SU-DHL-6 (cell line): ENCODE data around the gene NFYC.

Experiments
- H2AFZ ChIP-seq: fragments of 200-600 bp; sonication (generic); 2 replicates; pipeline ENCODE4 v1.6.1; 2014; ENCODE audit warnings: low read depth, mild to moderate bottlenecking, moderate library complexity, mixed read lengths, antibody characterized with exemption, low read length; ENCODE audit not compliant: severe bottlenecking
- H3F3A ChIP-seq: fragments of 200-600 bp; shearing (Covaris generic); 2 replicates; pipeline ENCODE4 v1.6.0; 2016; ENCODE audit warnings: antibody characterized with exemption, mild to moderate bottlenecking; ENCODE audit not compliant: insufficient read depth
- H3K27ac ChIP-seq: fragments of 200-600 bp; sonication (generic); 2 replicates; pipeline ENCODE4 v1.5.1; 2016; ENCODE audit warnings: low read depth, mild to moderate bottlenecking, low read length, moderate library complexity, mixed read lengths
- H3K27me3 ChIP-seq: fragments of 200-600 bp; sonication (generic), shearing (Covaris generic); 2 replicates; pipeline ENCODE4 v1.6.0; 2014; ENCODE audit warnings: mild to moderate bottlenecking, low read length
- H3K36me3 ChIP-seq: fragments of 200-600 bp; sonication (generic); 2 replicates; pipeline ENCODE4 v1.6.1; 2014; ENCODE audit warnings: mild to moderate bottlenecking, low read length, mixed read lengths
- H3K4me2 ChIP-seq: fragments of 300-600, 200-600 bp; shearing (Covaris generic), sonication (generic); 2 replicates; pipeline ENCODE4 v1.6.0; 2014; ENCODE audit warnings: low read length, low read depth, mild to moderate bottlenecking; ENCODE audit not compliant: poor library complexity, severe bottlenecking
- H3K4me3 ChIP-seq: fragments of 200-600 bp; sonication (generic); 2 replicates; pipeline ENCODE4 v1.5.1; 2014; ENCODE audit warnings: antibody characterized with exemption, low read length, mild to moderate bottlenecking, mixed read lengths; ENCODE audit not compliant: insufficient read depth, poor library complexity, severe bottlenecking
- H3K79me2 ChIP-seq: fragments of 200-600 bp; sonication (generic); 2 replicates; pipeline ENCODE4 v1.6.1; 2014; ENCODE audit warnings: mild to moderate bottlenecking, low read length, moderate library complexity; ENCODE audit not compliant: insufficient read depth
- H3K9ac ChIP-seq: fragments of 200-600 bp; sonication (generic); 2 replicates; pipeline ENCODE4 v1.7.0; 2014; ENCODE audit warnings: mild to moderate bottlenecking, low read length
- H3K9me2 ChIP-seq: fragments of 200-600 bp; sonication (generic); replicated peaks from 2 replicates; pipeline ENCODE4 v1.6.1; 2014; ENCODE audit warnings: low read length; ENCODE audit not compliant: insufficient read depth
- H3K9me3 ChIP-seq: fragments of 200-600 bp; sonication (generic); 2 replicates; pipeline ENCODE4 v1.6.1; 2014; ENCODE audit warnings: low read length, mixed read lengths; ENCODE audit not compliant: insufficient read depth
- H4K20me1 ChIP-seq: fragments of 200-600 bp; sonication (generic); 2 replicates; pipeline ENCODE4 v1.6.1; 2014; ENCODE audit warnings: low read depth, mild to moderate bottlenecking, antibody characterized with exemption, low read length, moderate library complexity, mixed read lengths
- EZH2phosphoT487 ChIP-seq: fragments of 200-600 bp; sonication (generic), shearing (Covaris generic); conservative IDR thresholded peaks from 2 replicates; pipeline ENCODE4 v1.6.1; 2018; ENCODE audit warnings: mild to moderate bottlenecking, antibody characterized with exemption, low read length, moderate library complexity, mixed read lengths
- TF ChIP-seq, protein P1 (sequence below): fragments of 200-600 bp; sonication (generic); IDR thresholded peaks from one replicate; pipeline ENCODE4 v1.5.1; 2017; ENCODE audit warnings: antibody characterized with exemption, mild to moderate bottlenecking, low read length, moderate library complexity; ENCODE audit not compliant: insufficient read depth, poor library complexity, severe bottlenecking

NFYC gene

DNA sequence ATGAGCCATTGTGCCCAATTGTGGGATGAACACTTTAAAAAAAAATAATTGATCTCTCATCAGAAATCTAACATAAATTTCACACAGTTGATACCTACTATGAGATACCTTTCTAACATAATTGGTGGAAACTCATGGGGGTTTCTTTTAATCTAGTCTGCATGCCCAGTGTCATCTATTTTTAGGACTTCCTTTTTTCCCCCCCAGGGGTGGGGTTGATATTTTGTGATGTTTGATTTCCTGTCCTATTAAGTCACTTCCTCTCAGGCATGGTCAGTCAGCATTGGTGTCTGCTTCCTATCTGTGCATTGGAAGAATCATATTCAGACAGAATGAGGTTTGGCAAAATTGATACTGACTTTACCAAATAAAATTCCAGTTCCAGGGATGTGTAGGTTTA lies 21.5 kb downstream of the NFYC start:
- Histone ChIP-seq H4K20me1 (no peaks in the 10 kb centered on the region), H3K79me2 (peaks cover 96% of the 10 kb centered on the region), H3K4me3 (no peak overlapping the region), H3K9ac (no peak overlapping the region), H3K36me3 (no peaks in the 10 kb centered on the region), H3K27me3 (no peaks in the 10 kb centered on the region), H3K9me2 (no peaks in the 10 kb centered on the region), H3K27ac (peak overlapping the region; percentile 48), H3F3A (peaks cover 18% of the 10 kb centered on the region), H3K9me3 (no peaks in the 10 kb centered on the region), H3K4me2 (peak overlapping the region; percentile 22), H2AFZ (no peak overlapping the region)
- TF ChIP-seq, protein P1, sequence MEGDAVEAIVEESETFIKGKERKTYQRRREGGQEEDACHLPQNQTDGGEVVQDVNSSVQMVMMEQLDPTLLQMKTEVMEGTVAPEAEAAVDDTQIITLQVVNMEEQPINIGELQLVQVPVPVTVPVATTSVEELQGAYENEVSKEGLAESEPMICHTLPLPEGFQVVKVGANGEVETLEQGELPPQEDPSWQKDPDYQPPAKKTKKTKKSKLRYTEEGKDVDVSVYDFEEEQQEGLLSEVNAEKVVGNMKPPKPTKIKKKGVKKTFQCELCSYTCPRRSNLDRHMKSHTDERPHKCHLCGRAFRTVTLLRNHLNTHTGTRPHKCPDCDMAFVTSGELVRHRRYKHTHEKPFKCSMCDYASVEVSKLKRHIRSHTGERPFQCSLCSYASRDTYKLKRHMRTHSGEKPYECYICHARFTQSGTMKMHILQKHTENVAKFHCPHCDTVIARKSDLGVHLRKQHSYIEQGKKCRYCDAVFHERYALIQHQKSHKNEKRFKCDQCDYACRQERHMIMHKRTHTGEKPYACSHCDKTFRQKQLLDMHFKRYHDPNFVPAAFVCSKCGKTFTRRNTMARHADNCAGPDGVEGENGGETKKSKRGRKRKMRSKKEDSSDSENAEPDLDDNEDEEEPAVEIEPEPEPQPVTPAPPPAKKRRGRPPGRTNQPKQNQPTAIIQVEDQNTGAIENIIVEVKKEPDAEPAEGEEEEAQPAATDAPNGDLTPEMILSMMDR, result no peak
- TF ChIP-seq EZH2phosphoT487, result no peak

DNA sequence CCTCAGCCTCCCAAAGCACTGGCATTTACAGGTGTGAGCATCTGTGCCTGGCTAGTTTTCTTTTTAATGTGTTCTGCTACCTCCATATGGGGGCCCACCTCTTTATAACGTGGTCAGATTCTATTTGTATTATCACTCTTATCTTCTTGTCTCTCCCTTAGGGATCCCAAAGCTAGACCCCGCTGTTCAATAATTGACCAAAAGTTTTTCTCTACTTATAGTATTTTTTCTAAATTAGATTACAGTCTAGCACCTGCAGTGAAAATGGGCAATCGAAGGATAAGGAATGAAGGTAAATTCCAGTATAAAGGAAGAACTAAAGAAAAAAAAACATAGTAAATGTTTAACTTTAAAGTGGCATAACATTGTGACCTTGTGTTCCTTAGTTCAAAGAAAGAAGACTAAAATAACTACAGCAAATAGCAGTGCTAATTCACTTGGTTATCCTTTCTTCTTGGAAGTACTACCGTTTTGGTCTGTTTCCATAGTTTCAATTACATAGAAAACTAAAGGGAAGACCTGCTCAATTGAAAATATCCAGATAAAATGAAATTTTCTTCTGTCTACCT lies 24.1 kb downstream of the NFYC start:
- Histone ChIP-seq H4K20me1 (no peaks in the 10 kb centered on the region), H3F3A (0 out of 2 replicates have a peak, but pooled peaks cover 9% of the 10 kb centered on the region), H3K36me3 (no peaks in the 10 kb centered on the region), H3K9me3 (no peaks in the 10 kb centered on the region), H2AFZ (no peak overlapping the region), H3K27me3 (no peaks in the 10 kb centered on the region), H3K9ac (no peak overlapping the region), H3K79me2 (peaks cover 95% of the 10 kb centered on the region), H3K9me2 (no peaks in the 10 kb centered on the region), H3K4me2 (no peak overlapping the region), H3K27ac (no peak overlapping the region), H3K4me3 (no peak overlapping the region)
- no peak for TF ChIP-seq EZH2phosphoT487
- TF ChIP-seq, protein P1, result no peak

- Histone ChIP-seq H3K27ac (no peak overlapping the region), H4K20me1 (no peaks in the 10 kb centered on the region), H3K9ac (no peak overlapping the region), H2AFZ (no peak overlapping the region), H3K27me3 (no peaks in the 10 kb centered on the region), H3K79me2 (peaks cover 91% of the 10 kb centered on the region), H3K4me3 (no peak overlapping the region), H3K4me2 (no peak overlapping the region), H3K9me2 (no peaks in the 10 kb centered on the region), H3K36me3 (no peaks in the 10 kb centered on the region), H3F3A (0 out of 2 replicates have a peak, but pooled peaks cover 9% of the 10 kb centered on the region), H3K9me3 (no peaks in the 10 kb centered on the region)
- TF ChIP-seq, protein P1, result no peak
- no peak for TF ChIP-seq EZH2phosphoT487
These were observed 25.6 kb downstream of the NFYC start for GRCh38 chr1:40717065-40717464.
